ENCODE results near the gene KIAA0040.

- TF ChIP-seq CTCF (conservative IDR thresholded peaks at IDR 0.05 in 1 of 2, IDR thresholded peaks at IDR 0.05 in 1 of 2; ENCODE audit: extremely low read depth in 1 of 2, insufficient read depth in 1 of 2, low read depth in 1 of 2, low read length in 2 of 2) (no peak), EZH2 (IDR thresholded peaks at IDR 0.05; ENCODE audit: borderline replicate concordance, low read length) (no peak)
Measured at GRCh38 chr1:175128523-175128922, 64.1 kb downstream of the KIAA0040 start.

Data from mammary epithelial cell (primary cell).